Ovary (tissue), 9 donors: ENCODE data around the gene PIP. TPM values are rescaled to one million over a fixed set of nuclear protein-coding genes. Genes with fewer than 3 reads are reported as not detected.
"Not testable (repeated sequence)": the region's sequence is repeated elsewhere in the genome, so short reads cannot be mapped to it uniquely, and the experiment has no call there.

Experiments
- DNase-seq, 5 donors: peaks; one replicate each; pipeline ENCODE4 v3.0.0-alpha.2; 2019 to 2020
- H3K27ac ChIP-seq, 2 donors: fragments of 200-600 bp; one replicate each; pipeline versions ENCODE4 v1.5.1 to v1.8.0; 2019 to 2022
- H3K27me3 ChIP-seq: fragments of 200-600 bp; one replicate; pipeline ENCODE4 v1.8.0; 2022
- H3K36me3 ChIP-seq: fragments of 200-600 bp; sonication (generic); one replicate; pipeline ENCODE4 v1.5.1; 2019
- H3K4me1 ChIP-seq: one replicate; pipeline ENCODE4 v1.8.1; 2013; ENCODE audit warnings: mild to moderate bottlenecking, moderate library complexity; ENCODE audit not compliant: insufficient read depth
- H3K4me3 ChIP-seq: fragments of 200-600 bp; sonication (generic); one replicate; pipeline ENCODE4 v1.5.1; 2017
- H3K9me3 ChIP-seq, 2 donors: fragments of 200-600 bp in 1 of 2; sonication (generic) in 1 of 2; one replicate each; pipeline versions ENCODE4 v1.5.1 to v1.8.1; 2013 to 2019; ENCODE audit warnings: mild to moderate bottlenecking in 1 of 2, moderate library complexity in 1 of 2
- CTCF ChIP-seq, 3 donors: fragments of 450-650 bp in 2 of 3; fragments of 200-600 bp in 1 of 3; IDR thresholded peaks; one replicate each; pipeline versions ENCODE4 v1.5.1 to v1.8.0; 2016 to 2022; ENCODE audit warnings: antibody characterized with exemption in 3 of 3, mild to moderate bottlenecking in 1 of 3
- EP300 ChIP-seq: sonication (generic); formaldehyde crosslinking; IDR thresholded peaks from one replicate; pipeline ENCODE4 v1.6.1; 2017; ENCODE audit warnings: antibody characterized with exemption
- POLR2A ChIP-seq: fragments of 450-650 bp; IDR thresholded peaks from one replicate; pipeline ENCODE4 v1.6.1; 2017; ENCODE audit warnings: antibody characterized with exemption, mild to moderate bottlenecking, moderate library complexity
- WGBS, 3 donors: extraction: QIAGEN DNeasy Blood & Tissue Kit in 1 of 3; methylation state at CpG; one replicate each; pipeline versions ENCODE4 v1.1.5 to v1.1.7; 2013 to 2017; 5-methylcytosine and 5-hydroxymethylcytosine counted together
- intact Hi-C, 4 donors: fragments of 100-400 bp; cut with DNase I; formaldehyde crosslinking; loops; one replicate each; pipeline versions ENCODE4 v1.11.0 to v1.15.1; 2022 to 2023
- polyA plus RNA-seq, 2 donors: library from polyadenylated mRNA; stranded (reverse); fragments of 200-250 nt in 1 of 2; fragments of 350-450 nt in 1 of 2; fragmentation: Illumina TruSeq in 1 of 2; extraction: RNeasy Lipid Tissue Mini Kit (QIAGEN cat#74804) in 1 of 2; gene quantifications; one replicate each; pipeline ENCODE4 v1.2.3, GENCODE V29; 2013 to 2014
- total RNA-seq, 7 donors: library from RNA; depleted of rRNA in 2 of 7; stranded (reverse); fragments of >200 nt in 2 of 7; fragmentation: NEBNext Ultra II Directional in 3 of 7; extraction: Animal tissue kit (Norgen Biotek cat#: 25700) in 3 of 7; gene quantifications; one replicate each; pipeline versions ENCODE4 v1.1.0 to v1.2.4, GENCODE V29; 2016 to 2023
- donor health status: DM: no; HTN: no; CAD: no; lungs with moderate emphysema.
- donor health status: DM: no; HTN: no; CAD: no.
- donor health status: Bipolar disorder and iron deficiency.
- donor health status: DM: yes; HTN: yes; CAD: no.
- donor health status: DM: no; HTN: no; CAD: no.
- donor health status: DM: yes; HTN: yes; CAD: no.

The PIP gene
- total and polyA plus RNA-seq, 9 donors = 0.92 to 4.9 TPM; not detected in 7

- TF ChIP-seq POLR2A (no peak), EP300 (no peak), CTCF (IDR thresholded peaks at IDR 0.05) (no peak)
- no peaks in the 10 kb centered on the region for H3K4me1 ChIP-seq
- intact Hi-C loops = no loop called here
- no peak for DNase-seq
- no peaks in the 10 kb centered on the region for H3K9me3 ChIP-seq
- no peaks in the 10 kb centered on the region for H3K27me3 ChIP-seq
- WGBS, 3 donors = 95 to 96% (median 95%) methylated on average over 5 of the region's 5 CpGs
- no peak overlapping the region for H3K27ac ChIP-seq
- H3K36me3 ChIP-seq = no peaks in the 10 kb centered on the region
- no peak overlapping the region for H3K4me3 ChIP-seq
Measured at GRCh38 chr7:143176128-143176527, 44.3 kb downstream of the PIP start.

DNA sequence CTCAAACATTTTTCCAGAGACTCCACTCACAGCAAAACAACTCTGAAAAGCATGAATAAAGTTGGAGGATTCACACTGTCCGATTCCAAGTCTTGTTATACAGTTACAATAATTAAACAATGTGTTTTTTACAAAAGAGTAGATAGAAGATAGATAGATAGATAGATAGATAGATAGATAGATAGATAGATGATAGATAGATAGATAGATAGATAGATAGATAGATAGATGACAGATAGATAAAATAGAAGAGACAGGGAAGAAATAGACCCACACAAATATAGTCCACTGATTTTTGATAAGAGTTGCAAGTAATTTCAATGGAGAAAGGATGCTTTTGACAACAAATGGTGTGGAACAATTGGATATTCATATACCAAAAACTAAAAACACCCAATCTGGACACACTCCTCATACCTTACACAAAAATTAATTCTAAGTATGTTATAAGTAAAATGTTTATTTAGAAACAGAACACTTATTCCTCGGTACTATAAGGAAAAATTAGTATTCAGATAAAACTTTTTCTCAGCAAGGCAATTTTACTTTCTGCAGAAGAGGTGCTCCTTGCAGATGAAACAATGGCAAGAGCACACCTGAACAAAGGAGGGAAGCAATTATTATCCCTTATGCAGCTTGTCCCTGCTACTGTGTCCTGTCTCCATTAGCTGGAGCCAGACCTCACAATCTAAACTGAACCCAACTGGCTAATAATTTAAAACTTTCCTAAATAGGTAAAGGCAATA is 45.7 kb downstream of the PIP start:
- H3K4me3 ChIP-seq = no peak overlapping the region
- 86 to 90% (median 89%) methylated on average over 2 of the region's 2 CpGs for WGBS, 3 donors
- no peaks in the 10 kb centered on the region for H3K9me3 ChIP-seq
- H3K27ac ChIP-seq = no peak overlapping the region
- no peaks in the 10 kb centered on the region for H3K4me1 ChIP-seq
- no peaks in the 10 kb centered on the region for H3K27me3 ChIP-seq
- intact Hi-C loops = no loop called here
- DNase-seq = no peak
- TF ChIP-seq EP300 (no peak), CTCF (IDR thresholded peaks at IDR 0.05) (no peak), POLR2A (no peak)
- H3K36me3 ChIP-seq = no peaks in the 10 kb centered on the region

- H3K27ac ChIP-seq, H3K4me1 ChIP-seq, H3K27me3 ChIP-seq, H3K36me3 ChIP-seq, intact Hi-C loops, H3K9me3 ChIP-seq, H3K4me3 ChIP-seq, DNase-seq: not testable (repeated sequence)
- WGBS, 3 donors = 94 to 98% (median 98%) methylated on average over 4 of the region's 4 CpGs
Measured at GRCh38 chr7:143180771-143181170, 48.9 kb downstream of the PIP start.

DNA sequence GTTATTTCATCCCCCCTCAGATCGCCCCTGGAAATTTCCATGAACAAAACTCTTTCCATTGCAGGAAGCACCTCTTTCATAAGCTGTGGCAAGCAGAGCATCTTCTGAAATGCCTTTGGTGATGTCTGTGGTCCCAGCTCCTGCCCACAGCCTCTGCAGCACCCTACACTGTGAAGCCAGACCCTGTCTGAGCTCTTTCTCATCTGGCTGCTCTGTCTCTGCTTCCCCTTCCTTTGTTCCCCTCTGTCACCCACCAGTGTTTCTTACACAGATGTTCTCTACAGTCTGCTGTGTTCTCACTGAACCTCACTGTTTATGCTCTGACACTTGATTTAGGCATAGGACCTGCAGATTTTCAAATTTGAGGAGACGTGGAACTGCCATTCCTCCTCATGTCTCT is 49.5 kb downstream of the PIP start:
- H3K9me3 ChIP-seq = no peaks in the 10 kb centered on the region
- 73 to 89% (median 75%) methylated on average over 2 of the region's 2 CpGs for WGBS, 3 donors
- no peak for DNase-seq
- H3K4me3 ChIP-seq = no peak overlapping the region
- no peaks in the 10 kb centered on the region for H3K4me1 ChIP-seq
- H3K27me3 ChIP-seq = no peaks in the 10 kb centered on the region
- H3K27ac ChIP-seq = no peak overlapping the region
- no peaks in the 10 kb centered on the region for H3K36me3 ChIP-seq
- TF ChIP-seq EP300 (no peak), POLR2A (no peak), CTCF (IDR thresholded peaks at IDR 0.05) (no peak)
- intact Hi-C loops = no loop called here

- Histone ChIP-seq H3K9me3 (no peaks in the 10 kb centered on the region), H3K36me3 (no peaks in the 10 kb centered on the region), H3K4me1 (no peaks in the 10 kb centered on the region), H3K4me3 (no peak within 1 kb of the TSS), H3K27me3 (no peaks in the 10 kb centered on the region), H3K27ac (no peak within 1 kb of the TSS)
- TF ChIP-seq EP300 (no peak), POLR2A (no peak), CTCF (IDR thresholded peaks at IDR 0.05) (no peak)
- intact Hi-C loops = no loop called here
- DNase-seq = no peak
- 83 to 90% (median 86%) methylated on average over 3 of the region's 3 CpGs for WGBS, 3 donors
Measured at GRCh38 chr7:143183024-143183423, 51.1 kb downstream of the PIP start, which contains the start of gene TAS2R39. TSS of gene TAS2R39 (plus strand) at chr7:143183419. CDS start at chr7:143183419, 0 bp downstream.
